Neural cell (in vitro differentiated cells): Measurements from ENCODE around the gene VPS13C. TPM values are rescaled to one million over a fixed set of nuclear protein-coding genes. Genes with fewer than 3 reads are reported as not detected.

ENCODE experiments used
- H2AFZ ChIP-seq: fragments of 200-600, 300-800 bp; sonication (generic), shearing (Covaris generic); 2 replicates; pipeline ENCODE4 v1.6.0; 2014; ENCODE audit warnings: low read depth, mild to moderate bottlenecking, antibody characterized with exemption, low read length, moderate library complexity
- H3F3A ChIP-seq: fragments of 200-600 bp; shearing (Covaris generic); 2 replicates; pipeline ENCODE4 v1.6.1; 2016; ENCODE audit warnings: mild to moderate bottlenecking, moderate library complexity, mixed read lengths, antibody characterized with exemption, low read length; ENCODE audit not compliant: insufficient read depth, poor library complexity, severe bottlenecking
- H3K27ac ChIP-seq: fragments of 200-600, 300-800 bp; sonication (generic), shearing (Covaris generic); 2 replicates; pipeline ENCODE4 v1.5.1; 2014; ENCODE audit warnings: mild to moderate bottlenecking, low read length, moderate library complexity
- H3K27me3 ChIP-seq: fragments of 300-800, 200-600 bp; sonication (generic), shearing (Covaris generic); 2 replicates; pipeline ENCODE4 v1.6.0; 2014; ENCODE audit warnings: mild to moderate bottlenecking, low read depth, low read length, moderate library complexity; ENCODE audit not compliant: insufficient read depth
- H3K36me3 ChIP-seq: fragments of 300-800, 200-600 bp; sonication (generic), shearing (Covaris generic); 2 replicates; pipeline ENCODE4 v1.5.1; 2014; ENCODE audit warnings: mild to moderate bottlenecking, antibody characterized with exemption, low read length, moderate library complexity; ENCODE audit not compliant: insufficient read depth
- H3K4me2 ChIP-seq: fragments of 300-800, 200-600 bp; sonication (generic), shearing (Covaris generic); 2 replicates; pipeline ENCODE4 v1.6.0; 2014; ENCODE audit warnings: mild to moderate bottlenecking, low read length
- H3K4me3 ChIP-seq: fragments of 300-800, 200-600 bp; sonication (generic), shearing (Covaris generic); 2 replicates; pipeline ENCODE4 v1.5.1; 2014; ENCODE audit warnings: mild to moderate bottlenecking, low read length, moderate library complexity
- H3K79me2 ChIP-seq: fragments of 200-600 bp; shearing (Covaris generic); replicated peaks from 2 replicates; pipeline ENCODE4 v1.6.0; 2014; ENCODE audit warnings: mild to moderate bottlenecking, low read length, moderate library complexity; ENCODE audit not compliant: insufficient read depth
- H3K9ac ChIP-seq: fragments of 300-800, 200-600 bp; sonication (generic), shearing (Covaris generic); 2 replicates; pipeline ENCODE4 v1.6.1; 2016; ENCODE audit warnings: mild to moderate bottlenecking, low read length, mixed read lengths
- H3K9me2 ChIP-seq: fragments of 200-600 bp; shearing (Covaris generic); 2 replicates; pipeline ENCODE4 v1.6.1; 2016; ENCODE audit warnings: mild to moderate bottlenecking, low read length, mixed read lengths; ENCODE audit not compliant: insufficient read depth
- H3K9me3 ChIP-seq: fragments of 200-600, 300-800 bp; sonication (generic), shearing (Covaris generic); 2 replicates; pipeline ENCODE4 v1.6.1; 2016; ENCODE audit warnings: mild to moderate bottlenecking, mixed run types, low read length, moderate library complexity, mixed read lengths
- H4K20me1 ChIP-seq: fragments of 200-600 bp; shearing (Covaris generic); 2 replicates; pipeline ENCODE4 v1.6.1; 2016; ENCODE audit warnings: mild to moderate bottlenecking, mixed run types; ENCODE audit not compliant: insufficient read depth
- EP300 ChIP-seq: fragments of 450-650 bp; conservative IDR thresholded peaks from 2 replicates; pipeline ENCODE4 v1.6.1; 2014; ENCODE audit warnings: antibody characterized with exemption, mild to moderate bottlenecking, moderate library complexity; ENCODE audit not compliant: poor library complexity, severe bottlenecking
- EZH2 ChIP-seq: fragments of 200-600, 300-800 bp; shearing (Covaris generic), sonication (generic); IDR thresholded peaks from 2 replicates; pipeline ENCODE4 v1.6.1; 2014; ENCODE audit warnings: antibody characterized with exemption, low read length, borderline replicate concordance, mild to moderate bottlenecking; ENCODE audit not compliant: insufficient read depth, poor library complexity, severe bottlenecking
- MXI1 ChIP-seq: fragments of 450-650 bp; conservative IDR thresholded peaks from 2 replicates; pipeline ENCODE4 v1.6.1; 2014; ENCODE audit warnings: antibody characterized with exemption, mild to moderate bottlenecking; ENCODE audit not compliant: poor library complexity, severe bottlenecking
- POLR2AphosphoS5 ChIP-seq: IDR thresholded peaks from 2 replicates; pipeline ENCODE4 v1.6.1; 2012
- RAD21 ChIP-seq: fragments of 450-650 bp; conservative IDR thresholded peaks from 2 replicates; pipeline ENCODE4 v1.6.1; 2014; ENCODE audit warnings: antibody characterized with exemption, mild to moderate bottlenecking, moderate library complexity
- SMC3 ChIP-seq: fragments of 450-650 bp; conservative IDR thresholded peaks from 2 replicates; pipeline ENCODE4 v1.6.1; 2014; ENCODE audit warnings: antibody characterized with exemption, mild to moderate bottlenecking, moderate library complexity; ENCODE audit not compliant: poor library complexity
- TAF1 ChIP-seq: IDR thresholded peaks from 2 replicates; pipeline ENCODE4 v1.6.1; 2012; ENCODE audit warnings: low read depth
- polyA plus RNA-seq: library from polyadenylated mRNA; depleted of rRNA; stranded (reverse); fragments of >200 nt; gene quantifications from 2 replicates; pipeline ENCODE4 v1.2.3, GENCODE V29; 2014
- TF ChIP-seq, protein P1 (sequence below): IDR thresholded peaks from 2 replicates; pipeline ENCODE4 v1.6.1; 2012; ENCODE audit warnings: borderline replicate concordance
- TF ChIP-seq, protein P2 (sequence below): fragments of 450-650 bp; IDR thresholded peaks from 2 replicates; pipeline ENCODE4 v1.5.1; 2014; ENCODE audit warnings: antibody characterized with exemption, mild to moderate bottlenecking, moderate library complexity; ENCODE audit not compliant: poor library complexity, severe bottlenecking

The VPS13C gene
- polyA plus RNA-seq, 1 donor from 2014 or later = 92.6 TPM

GRCh38 chr15:62058327-62059028 is 1.8 kb downstream of the VPS13C start:
- Histone ChIP-seq H3F3A (no peaks in the 10 kb centered on the region), H3K27me3 (peaks cover 18% of the 10 kb centered on the region), H4K20me1 (no peaks in the 10 kb centered on the region), H3K9ac (no peak overlapping the region), H3K4me3 (peak overlapping the region; percentile 77), H3K36me3 (no peaks in the 10 kb centered on the region), H2AFZ (no peak overlapping the region), H3K9me2 (no peaks in the 10 kb centered on the region), H3K79me2 (peaks cover 22% of the 10 kb centered on the region), H3K9me3 (no peaks in the 10 kb centered on the region), H3K27ac (no peak overlapping the region), H3K4me2 (no peak overlapping the region)
- TF ChIP-seq EZH2 = no peak
- TF ChIP-seq, protein P1, sequence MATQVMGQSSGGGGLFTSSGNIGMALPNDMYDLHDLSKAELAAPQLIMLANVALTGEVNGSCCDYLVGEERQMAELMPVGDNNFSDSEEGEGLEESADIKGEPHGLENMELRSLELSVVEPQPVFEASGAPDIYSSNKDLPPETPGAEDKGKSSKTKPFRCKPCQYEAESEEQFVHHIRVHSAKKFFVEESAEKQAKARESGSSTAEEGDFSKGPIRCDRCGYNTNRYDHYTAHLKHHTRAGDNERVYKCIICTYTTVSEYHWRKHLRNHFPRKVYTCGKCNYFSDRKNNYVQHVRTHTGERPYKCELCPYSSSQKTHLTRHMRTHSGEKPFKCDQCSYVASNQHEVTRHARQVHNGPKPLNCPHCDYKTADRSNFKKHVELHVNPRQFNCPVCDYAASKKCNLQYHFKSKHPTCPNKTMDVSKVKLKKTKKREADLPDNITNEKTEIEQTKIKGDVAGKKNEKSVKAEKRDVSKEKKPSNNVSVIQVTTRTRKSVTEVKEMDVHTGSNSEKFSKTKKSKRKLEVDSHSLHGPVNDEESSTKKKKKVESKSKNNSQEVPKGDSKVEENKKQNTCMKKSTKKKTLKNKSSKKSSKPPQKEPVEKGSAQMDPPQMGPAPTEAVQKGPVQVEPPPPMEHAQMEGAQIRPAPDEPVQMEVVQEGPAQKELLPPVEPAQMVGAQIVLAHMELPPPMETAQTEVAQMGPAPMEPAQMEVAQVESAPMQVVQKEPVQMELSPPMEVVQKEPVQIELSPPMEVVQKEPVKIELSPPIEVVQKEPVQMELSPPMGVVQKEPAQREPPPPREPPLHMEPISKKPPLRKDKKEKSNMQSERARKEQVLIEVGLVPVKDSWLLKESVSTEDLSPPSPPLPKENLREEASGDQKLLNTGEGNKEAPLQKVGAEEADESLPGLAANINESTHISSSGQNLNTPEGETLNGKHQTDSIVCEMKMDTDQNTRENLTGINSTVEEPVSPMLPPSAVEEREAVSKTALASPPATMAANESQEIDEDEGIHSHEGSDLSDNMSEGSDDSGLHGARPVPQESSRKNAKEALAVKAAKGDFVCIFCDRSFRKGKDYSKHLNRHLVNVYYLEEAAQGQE = no peak
- no peak for TF ChIP-seq POLR2AphosphoS5
- TF ChIP-seq SMC3 = no peak
- no peak for TF ChIP-seq MXI1
- TF ChIP-seq RAD21 = no peak
- TF ChIP-seq TAF1 = no peak
- TF ChIP-seq, protein P2, sequence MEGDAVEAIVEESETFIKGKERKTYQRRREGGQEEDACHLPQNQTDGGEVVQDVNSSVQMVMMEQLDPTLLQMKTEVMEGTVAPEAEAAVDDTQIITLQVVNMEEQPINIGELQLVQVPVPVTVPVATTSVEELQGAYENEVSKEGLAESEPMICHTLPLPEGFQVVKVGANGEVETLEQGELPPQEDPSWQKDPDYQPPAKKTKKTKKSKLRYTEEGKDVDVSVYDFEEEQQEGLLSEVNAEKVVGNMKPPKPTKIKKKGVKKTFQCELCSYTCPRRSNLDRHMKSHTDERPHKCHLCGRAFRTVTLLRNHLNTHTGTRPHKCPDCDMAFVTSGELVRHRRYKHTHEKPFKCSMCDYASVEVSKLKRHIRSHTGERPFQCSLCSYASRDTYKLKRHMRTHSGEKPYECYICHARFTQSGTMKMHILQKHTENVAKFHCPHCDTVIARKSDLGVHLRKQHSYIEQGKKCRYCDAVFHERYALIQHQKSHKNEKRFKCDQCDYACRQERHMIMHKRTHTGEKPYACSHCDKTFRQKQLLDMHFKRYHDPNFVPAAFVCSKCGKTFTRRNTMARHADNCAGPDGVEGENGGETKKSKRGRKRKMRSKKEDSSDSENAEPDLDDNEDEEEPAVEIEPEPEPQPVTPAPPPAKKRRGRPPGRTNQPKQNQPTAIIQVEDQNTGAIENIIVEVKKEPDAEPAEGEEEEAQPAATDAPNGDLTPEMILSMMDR = no peak
- no peak for TF ChIP-seq EP300

- Histone ChIP-seq H3K79me2 (peaks cover 22% of the 10 kb centered on the region), H3K4me2 (no peak overlapping the region)
Observed at GRCh38 chr15:62057341-62057980, 2.8 kb downstream of the VPS13C start.

More at GRCh38 chr15:62057341-62057980, 2.8 kb downstream of the VPS13C start:
- Histone ChIP-seq H3K36me3 (no peaks in the 10 kb centered on the region), H4K20me1 (no peaks in the 10 kb centered on the region), H3K27me3 (peaks cover 9% of the 10 kb centered on the region), H3K9ac (no peak overlapping the region), H3F3A (no peaks in the 10 kb centered on the region), H3K4me3 (no peak overlapping the region), H3K27ac (no peak overlapping the region), H3K9me3 (no peaks in the 10 kb centered on the region), H2AFZ (no peak overlapping the region), H3K9me2 (no peaks in the 10 kb centered on the region)
- TF ChIP-seq POLR2AphosphoS5 (no peak), EZH2 (no peak), EP300 (no peak), SMC3 (no peak), MXI1 (no peak), TAF1 (no peak), RAD21 (no peak)
- TF ChIP-seq, protein P1 = no peak
- TF ChIP-seq, protein P2 = no peak
